NT2/D1 (cell line): Measurements from ENCODE around the gene KCNA3.

Source experiments
- DNase-seq: peaks from one replicate; pipeline ENCODE4 v3.0.0-alpha.2; 2011; ENCODE audit warnings: low read depth, low spot score
- H3K27me3 ChIP-seq: 2 replicates; pipeline ENCODE4 v1.6.0; 2011; ENCODE audit warnings: mild to moderate bottlenecking; ENCODE audit not compliant: insufficient read length, insufficient read depth
- H3K36me3 ChIP-seq: 2 replicates; pipeline ENCODE4 v1.6.1; 2011; ENCODE audit warnings: mild to moderate bottlenecking, low read length, mixed read lengths; ENCODE audit not compliant: insufficient read depth, insufficient read length
- H3K4me1 ChIP-seq: 2 replicates; pipeline ENCODE4 v1.5.1; 2011; ENCODE audit not compliant: insufficient read depth, insufficient read length
- H3K4me3 ChIP-seq: 2 replicates; pipeline ENCODE4 v1.5.1; 2011; ENCODE audit warnings: low read depth; ENCODE audit not compliant: insufficient read length
- H3K9ac ChIP-seq: 2 replicates; pipeline ENCODE4 v1.6.0; 2011; ENCODE audit warnings: low read depth; ENCODE audit not compliant: insufficient read length
- H3K9me3 ChIP-seq: 2 replicates; pipeline ENCODE4 v1.5.1; 2011; ENCODE audit warnings: mild to moderate bottlenecking, low read length; ENCODE audit not compliant: insufficient read depth
- SUZ12 ChIP-seq: IDR thresholded peaks from 2 replicates; pipeline ENCODE4 v1.6.1; 2011; ENCODE audit not compliant: insufficient read length, insufficient read depth; ENCODE audit errors: extremely low read depth
- YY1 ChIP-seq: IDR thresholded peaks from 2 replicates; pipeline ENCODE4 v1.6.1; 2011; ENCODE audit not compliant: insufficient read length, insufficient read depth
- ZNF274 ChIP-seq: IDR thresholded peaks from 2 replicates; pipeline ENCODE4 v1.6.1; 2011; ENCODE audit warnings: mild to moderate bottlenecking, low read depth, low read length

Gene KCNA3

DNA sequence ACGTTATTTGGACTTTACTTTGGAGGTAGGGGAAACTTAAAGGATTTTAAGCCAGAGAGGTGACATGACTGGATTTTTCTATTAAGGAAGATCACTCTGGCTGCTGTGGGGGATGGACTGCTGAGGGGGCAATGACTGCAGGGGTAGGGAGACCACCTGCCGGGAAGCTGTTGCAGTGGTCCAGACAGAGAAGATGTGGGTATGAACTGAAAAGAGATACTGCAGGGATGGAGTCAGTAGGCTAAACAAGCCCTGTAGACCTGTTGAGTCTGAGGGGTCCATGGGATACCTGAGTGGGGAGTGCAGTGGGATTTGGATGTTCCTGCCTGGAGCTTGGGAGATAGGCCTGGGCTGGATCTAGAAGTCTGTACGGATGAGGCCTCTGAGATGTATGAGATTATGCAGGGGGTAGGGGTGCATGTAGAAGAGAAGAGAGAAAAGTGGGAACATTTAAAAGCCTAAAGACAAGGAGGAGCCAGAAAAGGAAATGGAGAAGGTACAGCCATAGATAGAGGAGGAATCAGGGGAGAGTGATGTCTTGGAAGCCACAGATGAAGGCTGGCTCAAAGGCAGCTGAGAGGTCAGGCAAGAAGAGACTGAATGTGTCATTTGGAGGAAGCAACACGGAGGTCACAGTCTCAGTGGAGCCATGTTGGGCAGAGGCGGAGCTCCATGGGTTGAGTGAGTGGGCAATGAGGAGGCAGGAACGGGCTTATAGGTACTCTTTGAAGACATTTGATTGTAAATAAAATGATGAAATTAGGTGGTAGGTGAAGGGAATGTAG, 42.7 kb downstream of the KCNA3 start:
- no peak overlapping the region for H3K9ac ChIP-seq
- H3K9me3 ChIP-seq, result no peaks in the 10 kb centered on the region
- H3K4me1 ChIP-seq, result no peaks in the 10 kb centered on the region
- TF ChIP-seq YY1 (no peak), ZNF274 (no peak), SUZ12 (no peak)
- no peaks in the 10 kb centered on the region for H3K27me3 ChIP-seq
- no peak overlapping the region for H3K4me3 ChIP-seq
- no peak for DNase-seq
- no peaks in the 10 kb centered on the region for H3K36me3 ChIP-seq

DNA sequence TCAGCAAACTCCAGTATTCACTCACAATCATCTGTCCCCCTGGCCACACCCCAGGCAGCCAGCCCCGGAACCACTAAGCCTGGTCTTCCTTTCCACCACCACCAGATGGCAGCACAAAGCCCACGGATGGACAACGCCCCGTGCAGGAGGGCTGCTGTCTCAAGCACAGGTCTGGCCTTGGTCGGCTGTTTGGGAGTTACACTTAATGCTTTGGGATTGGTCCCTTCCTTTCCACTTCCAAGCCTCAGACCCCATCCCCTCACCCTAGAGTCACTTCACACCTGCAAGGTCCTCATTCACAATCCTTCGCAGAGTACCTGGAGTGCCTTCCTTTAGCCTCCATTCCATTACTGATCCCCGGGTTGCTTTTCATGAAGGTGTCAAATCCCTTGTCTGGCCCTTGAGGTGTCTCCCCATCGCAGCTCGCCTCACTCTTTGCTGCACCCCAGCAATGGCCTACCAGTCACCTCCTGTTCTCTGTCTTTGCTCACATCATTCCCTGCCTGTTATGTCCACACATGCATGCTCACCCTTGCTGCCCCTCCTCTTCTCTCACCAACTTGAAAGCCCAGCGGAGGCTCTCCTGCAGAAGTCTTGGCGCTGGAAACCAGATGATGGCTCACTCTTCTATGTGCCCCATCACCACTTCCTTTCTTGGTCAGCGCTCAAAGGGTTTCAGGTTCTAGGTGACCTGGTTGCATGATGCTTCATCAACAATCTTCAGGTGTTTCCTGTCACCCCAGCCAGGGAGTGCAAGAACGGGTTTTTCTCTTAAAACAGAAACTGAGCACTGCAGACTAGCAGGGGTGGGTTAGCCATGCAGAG, 43.7 kb downstream of the KCNA3 start:
- Histone ChIP-seq H3K4me1 (no peaks in the 10 kb centered on the region), H3K4me3 (no peak overlapping the region)
- TF ChIP-seq ZNF274 (no peak), YY1 (no peak), SUZ12 (no peak)

DNA sequence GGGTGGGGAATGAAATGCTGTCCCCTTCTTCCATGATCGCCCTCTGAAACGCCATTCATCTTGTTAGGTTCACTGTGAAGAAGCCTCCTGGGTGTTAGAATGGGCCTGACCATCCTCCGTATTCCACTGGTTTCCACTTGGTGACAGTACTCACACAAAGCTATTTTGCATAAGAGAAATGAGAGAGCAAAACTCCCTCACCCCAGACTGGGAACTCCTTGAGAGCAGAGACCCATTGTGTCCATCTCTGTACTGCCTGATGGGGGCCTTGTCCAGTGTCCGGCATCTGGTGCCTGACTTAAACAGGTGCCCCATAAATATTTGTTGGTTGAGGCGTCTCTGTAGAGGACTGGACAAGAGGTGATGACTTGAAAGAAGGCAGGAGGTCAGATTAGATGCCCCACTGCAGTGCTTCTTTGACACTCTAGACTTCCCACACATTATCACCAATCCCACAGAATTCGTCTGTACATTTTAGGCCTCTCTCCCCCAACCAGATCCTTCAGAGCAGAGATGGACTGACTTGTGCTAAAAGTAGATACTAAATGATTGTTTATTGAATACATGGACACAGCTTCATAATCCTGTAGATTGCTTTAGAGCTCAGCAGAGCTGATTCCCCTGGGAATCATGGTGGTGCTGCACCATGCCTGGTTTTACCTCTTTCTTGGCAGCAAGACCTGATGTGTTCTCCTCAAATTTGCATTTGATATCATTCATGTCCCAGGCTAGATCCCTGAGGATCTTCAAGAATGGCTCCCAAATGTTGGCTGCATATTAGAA, 46.2 kb downstream of the KCNA3 start:
- no peaks in the 10 kb centered on the region for H3K4me1 ChIP-seq
- H3K4me3 ChIP-seq, result no peak overlapping the region
- H3K9me3 ChIP-seq, result no peaks in the 10 kb centered on the region
- TF ChIP-seq YY1 (no peak), ZNF274 (no peak)
- H3K9ac ChIP-seq, result no peak overlapping the region
- H3K27me3 ChIP-seq, result no peaks in the 10 kb centered on the region
- no peak for DNase-seq
- H3K36me3 ChIP-seq, result no peaks in the 10 kb centered on the region

More for the DNA sequence above, 43.7 kb downstream of the KCNA3 start:
- H3K9ac ChIP-seq, result no peak overlapping the region
- H3K27me3 ChIP-seq, result no peaks in the 10 kb centered on the region
- H3K9me3 ChIP-seq, result no peaks in the 10 kb centered on the region
- H3K36me3 ChIP-seq, result no peaks in the 10 kb centered on the region
- peak; percentile 70 for DNase-seq

DNA sequence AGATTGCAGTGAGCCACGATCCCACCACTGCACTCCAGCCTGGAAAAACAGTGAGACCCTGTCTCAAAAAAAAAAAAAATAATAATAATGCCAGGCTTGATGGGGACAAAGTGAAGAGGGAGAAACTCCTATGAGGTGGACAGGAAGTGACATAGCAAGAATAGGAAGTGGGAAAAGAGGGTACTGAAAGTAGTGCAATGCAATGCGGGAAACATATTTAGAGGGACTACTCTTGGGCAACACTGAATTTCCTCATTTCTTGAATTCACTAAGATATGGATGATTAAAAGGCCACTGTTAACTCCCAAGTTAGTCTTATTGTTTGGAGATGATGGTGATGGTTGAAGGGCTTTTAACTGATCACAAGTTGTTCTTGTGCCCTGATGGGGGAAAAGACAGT, 47.0 kb downstream of the KCNA3 start:
- no peaks in the 10 kb centered on the region for H3K4me1 ChIP-seq
- H3K4me3 ChIP-seq, result no peak overlapping the region
- no peaks in the 10 kb centered on the region for H3K36me3 ChIP-seq
- H3K9ac ChIP-seq, result no peak overlapping the region
- H3K27me3 ChIP-seq, result no peaks in the 10 kb centered on the region
- DNase-seq, result no peak
- TF ChIP-seq ZNF274 (no peak), SUZ12 (no peak), YY1 (no peak)
- no peaks in the 10 kb centered on the region for H3K9me3 ChIP-seq

DNA sequence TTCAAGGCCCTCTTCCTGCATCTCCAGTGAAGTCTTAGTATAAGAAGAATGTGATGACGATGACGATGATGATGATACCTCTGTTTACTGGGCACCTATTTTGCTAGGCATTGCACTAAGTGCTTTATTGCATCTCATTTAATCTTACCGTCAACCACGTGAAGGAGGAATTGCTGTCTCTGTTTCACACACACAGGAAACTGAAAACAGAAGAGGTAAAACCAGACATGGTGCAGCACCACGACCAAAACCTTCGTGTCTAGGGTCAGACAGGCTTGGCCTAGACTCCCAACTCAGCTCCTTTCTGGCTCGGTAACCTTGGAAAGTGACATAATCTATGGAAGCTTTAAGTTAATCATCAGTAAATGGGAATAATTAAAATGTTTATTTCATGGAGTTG, 47.9 kb downstream of the KCNA3 start:
- Histone ChIP-seq H3K9ac (no peak overlapping the region), H3K27me3 (no peaks in the 10 kb centered on the region), H3K9me3 (no peaks in the 10 kb centered on the region), H3K4me3 (no peak overlapping the region), H3K36me3 (no peaks in the 10 kb centered on the region), H3K4me1 (no peaks in the 10 kb centered on the region)
- no peak for DNase-seq
- TF ChIP-seq SUZ12 (no peak), ZNF274 (no peak), YY1 (no peak)
